OCI-LY7 (cell line): Measurements from ENCODE around the gene LYRM1. TPM values are rescaled to one million over a fixed set of nuclear protein-coding genes. Genes with fewer than 3 reads are reported as not detected.
"Not testable (repeated sequence)": the region's sequence is repeated elsewhere in the genome, so short reads cannot be mapped to it uniquely, and the experiment has no call there.

Experiments
- BruUV-seq: library from RNA; stranded (reverse); fragments of 400-500 nt; replicated peaks from 2 replicates; lab custom pipeline; 2021; lab: Mats Ljungman, UMichigan
- CTCF ChIA-PET: fragments of 300-600 bp; sonication (Branson Sonifier 250); formaldehyde crosslinking; loops from one replicate; lab custom pipeline; 2022; ENCODE audit warnings: antibody characterized with exemption; ENCODE audit not compliant: unreplicated experiment; lab: Charles Lee
- POLR2A ChIA-PET: fragments of 300-600 bp; sonication (Branson Sonifier 250); formaldehyde crosslinking; loops from one replicate; lab custom pipeline; 2022; ENCODE audit warnings: antibody characterized with exemption; lab: Charles Lee
- DNase-seq: peaks from one replicate; pipeline ENCODE4 v3.0.0-alpha.2; 2015; ENCODE audit warnings: low spot score
- H2AFZ ChIP-seq: fragments of 200-600 bp; sonication (generic), shearing (Covaris generic); 2 replicates; pipeline ENCODE4 v1.6.1; 2014; ENCODE audit warnings: mild to moderate bottlenecking, antibody characterized with exemption, low read length, moderate library complexity
- H3K27ac ChIP-seq: fragments of 200-600 bp; sonication (generic); 2 replicates; pipeline ENCODE4 v1.5.1; 2014; ENCODE audit warnings: mixed run types, low read depth, mild to moderate bottlenecking, moderate library complexity, low read length, inconsistent platforms; ENCODE audit not compliant: poor library complexity, severe bottlenecking
- H3K36me3 ChIP-seq: fragments of 200-600 bp; sonication (generic); 2 replicates; pipeline ENCODE4 v1.6.1; 2014; ENCODE audit warnings: mild to moderate bottlenecking, antibody characterized with exemption, low read length, moderate library complexity, mixed read lengths; ENCODE audit not compliant: insufficient read depth
- H3K4me1 ChIP-seq: fragments of 200-600 bp; sonication (generic); 2 replicates; pipeline ENCODE4 v1.5.1; 2014; ENCODE audit warnings: mild to moderate bottlenecking, low read length; ENCODE audit not compliant: insufficient read depth, poor library complexity, severe bottlenecking
- H3K4me2 ChIP-seq: fragments of 200-600 bp; sonication (generic); 2 replicates; pipeline ENCODE4 v1.6.1; 2014; ENCODE audit warnings: mild to moderate bottlenecking, low read length
- H3K4me3 ChIP-seq: fragments of 200-600 bp; sonication (generic); 2 replicates; pipeline ENCODE4 v1.5.1; 2014; ENCODE audit warnings: mild to moderate bottlenecking, low read depth, low read length; ENCODE audit not compliant: poor library complexity, severe bottlenecking
- H3K79me2 ChIP-seq: fragments of 200-600 bp; sonication (generic); 2 replicates; pipeline ENCODE4 v1.6.1; 2016; ENCODE audit warnings: low read depth, mild to moderate bottlenecking, low read length, moderate library complexity, mixed read lengths; ENCODE audit not compliant: insufficient read depth
- H3K9me2 ChIP-seq: fragments of 200-600 bp; sonication (generic); 2 replicates; pipeline ENCODE4 v1.6.1; 2016; ENCODE audit warnings: mild to moderate bottlenecking, low read length, mixed read lengths; ENCODE audit not compliant: insufficient read depth
- H3K9me3 ChIP-seq: fragments of 200-600 bp; sonication (generic); 2 replicates; pipeline ENCODE4 v1.6.1; 2014; ENCODE audit warnings: mild to moderate bottlenecking, mixed run types, low read length, mixed read lengths
- H4K20me1 ChIP-seq: fragments of 200-600 bp; sonication (generic); 2 replicates; pipeline ENCODE4 v1.6.1; 2014; ENCODE audit warnings: mild to moderate bottlenecking, antibody characterized with exemption, low read length, moderate library complexity, mixed read lengths; ENCODE audit not compliant: insufficient read depth
- EZH2phosphoT487 ChIP-seq: fragments of 200-600 bp; sonication (generic); IDR thresholded peaks from 2 replicates; pipeline ENCODE4 v1.6.1; 2018; ENCODE audit warnings: low read depth, borderline replicate concordance, mild to moderate bottlenecking, mixed run types, antibody characterized with exemption, low read length, moderate library complexity, mixed read lengths
- intact Hi-C: fragments of 100-400 bp; cut with micrococcal nuclease; formaldehyde crosslinking; loops from one replicate; pipeline ENCODE4 v1.10.0; 2022; ENCODE audit not compliant: unreplicated experiment
- total RNA-seq, 2 experiments: library from RNA; depleted of rRNA in 1 of 2; stranded (reverse); fragments of >200 nt in 1 of 2; shearing (Covaris generic) in 1 of 2; gene quantifications; 2 replicates each; pipeline ENCODE4 v1.2.3, GENCODE V29; 2014 to 2022
- TF ChIP-seq, protein P1 (sequence below): fragments of 200-600 bp; sonication (generic); conservative IDR thresholded peaks from 2 replicates; pipeline ENCODE4 v1.5.1; 2014; ENCODE audit warnings: mild to moderate bottlenecking, antibody characterized with exemption, low read length, moderate library complexity, mixed read lengths

The LYRM1 gene
- total RNA-seq, 2 experiments from 2014 or later, result 23.3 to 24.0 TPM

DNA sequence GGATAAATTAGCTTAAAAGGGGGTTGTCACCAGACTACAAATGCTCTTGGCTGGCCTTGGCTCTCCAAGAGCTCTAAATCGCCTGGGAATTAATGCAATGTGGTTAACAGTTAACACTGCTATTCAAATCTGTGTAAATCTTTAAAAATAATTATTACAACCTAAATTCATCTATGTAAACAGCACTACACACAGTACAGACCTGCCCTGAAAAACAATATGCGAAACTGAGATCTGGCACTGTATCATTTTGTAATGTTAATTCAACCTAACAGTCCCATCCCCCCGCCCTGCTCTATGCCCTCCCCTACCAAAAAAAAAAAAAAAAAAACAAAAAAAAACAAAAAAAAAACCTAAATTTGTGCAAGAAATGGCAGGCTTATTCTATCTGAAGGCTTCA lies 41.3 kb upstream of the LYRM1 start:
- ChIA-PET CTCF (no interaction called here), POLR2A (no interaction called here)
- no peak overlapping the region for H2AFZ ChIP-seq
- no peaks in the 10 kb centered on the region for H3K79me2 ChIP-seq
- intact Hi-C loops, result no loop called here
- H3K9me2 ChIP-seq, result no peaks in the 10 kb centered on the region
- H3K4me1 ChIP-seq, result no peaks in the 10 kb centered on the region
- no peak overlapping the region for H3K4me3 ChIP-seq
- TF ChIP-seq, protein P1, sequence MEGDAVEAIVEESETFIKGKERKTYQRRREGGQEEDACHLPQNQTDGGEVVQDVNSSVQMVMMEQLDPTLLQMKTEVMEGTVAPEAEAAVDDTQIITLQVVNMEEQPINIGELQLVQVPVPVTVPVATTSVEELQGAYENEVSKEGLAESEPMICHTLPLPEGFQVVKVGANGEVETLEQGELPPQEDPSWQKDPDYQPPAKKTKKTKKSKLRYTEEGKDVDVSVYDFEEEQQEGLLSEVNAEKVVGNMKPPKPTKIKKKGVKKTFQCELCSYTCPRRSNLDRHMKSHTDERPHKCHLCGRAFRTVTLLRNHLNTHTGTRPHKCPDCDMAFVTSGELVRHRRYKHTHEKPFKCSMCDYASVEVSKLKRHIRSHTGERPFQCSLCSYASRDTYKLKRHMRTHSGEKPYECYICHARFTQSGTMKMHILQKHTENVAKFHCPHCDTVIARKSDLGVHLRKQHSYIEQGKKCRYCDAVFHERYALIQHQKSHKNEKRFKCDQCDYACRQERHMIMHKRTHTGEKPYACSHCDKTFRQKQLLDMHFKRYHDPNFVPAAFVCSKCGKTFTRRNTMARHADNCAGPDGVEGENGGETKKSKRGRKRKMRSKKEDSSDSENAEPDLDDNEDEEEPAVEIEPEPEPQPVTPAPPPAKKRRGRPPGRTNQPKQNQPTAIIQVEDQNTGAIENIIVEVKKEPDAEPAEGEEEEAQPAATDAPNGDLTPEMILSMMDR, result no peak
- no peak for TF ChIP-seq EZH2phosphoT487
- DNase-seq, result no peak
- no TSS peak for BruUV-seq
- H3K36me3 ChIP-seq, result peaks cover 14% of the 10 kb centered on the region
- no peaks in the 10 kb centered on the region for H3K9me3 ChIP-seq
- no peak overlapping the region for H3K4me2 ChIP-seq
- H3K27ac ChIP-seq, result no peak overlapping the region
- no peaks in the 10 kb centered on the region for H4K20me1 ChIP-seq

DNA sequence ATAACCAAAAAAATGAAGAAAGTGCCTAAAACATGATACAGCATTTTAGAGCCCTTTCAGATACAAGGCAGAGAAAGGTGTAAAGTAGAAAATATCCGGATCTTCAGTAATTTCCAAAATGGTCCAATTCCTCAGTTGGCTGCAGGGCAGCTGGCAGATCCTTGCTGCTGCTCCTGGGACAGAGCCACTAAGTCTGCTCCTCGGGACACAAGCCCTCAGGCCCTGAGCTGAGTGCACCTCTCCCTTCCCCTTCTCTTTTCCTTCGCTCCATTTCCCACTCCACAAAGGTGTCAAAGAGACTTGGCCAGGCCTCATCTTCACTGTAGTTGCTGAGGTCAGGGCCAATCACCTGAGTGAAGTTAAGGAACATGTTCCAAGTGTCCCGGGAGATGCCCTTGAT lies 40.9 kb upstream of the LYRM1 start:
- TF ChIP-seq EZH2phosphoT487, result no peak
- TF ChIP-seq, protein P1, result no peak
- no peaks in the 10 kb centered on the region for H3K9me2 ChIP-seq
- no peak overlapping the region for H3K4me3 ChIP-seq
- BruUV-seq, result no TSS peak
- no peaks in the 10 kb centered on the region for H3K4me1 ChIP-seq
- no peaks in the 10 kb centered on the region for H3K79me2 ChIP-seq
- ChIA-PET CTCF (no interaction called here), POLR2A (no interaction called here)
- peaks cover 12% of the 10 kb centered on the region; the same call in 1 of the 2 replicates for H3K36me3 ChIP-seq
- no peak overlapping the region for H3K27ac ChIP-seq
- intact Hi-C loops, result no loop called here
- H2AFZ ChIP-seq, result no peak overlapping the region
- no peaks in the 10 kb centered on the region for H3K9me3 ChIP-seq
- H4K20me1 ChIP-seq, result no peaks in the 10 kb centered on the region
- H3K4me2 ChIP-seq, result no peak overlapping the region
- DNase-seq, result no peak

DNA sequence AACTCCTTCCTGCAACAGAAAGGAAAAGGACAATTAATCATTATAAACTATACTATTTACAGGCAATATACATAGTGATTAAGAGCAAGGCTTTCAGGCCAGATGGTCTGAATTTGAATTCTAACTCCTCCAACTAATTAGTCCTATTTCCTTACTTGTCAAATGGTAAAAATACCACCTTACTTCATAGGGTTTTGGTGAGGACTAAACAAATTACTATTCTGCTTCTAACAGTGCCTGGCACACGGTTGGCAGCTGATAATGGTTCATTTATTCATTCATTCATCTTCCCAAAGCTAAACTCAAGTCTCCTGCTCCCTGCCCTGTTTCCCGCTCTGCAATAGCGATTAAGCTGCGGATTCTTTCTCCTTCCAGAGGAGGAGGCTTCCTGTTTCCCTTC lies 40.2 kb upstream of the LYRM1 start:
- intact Hi-C loops, result no loop called here
- H3K9me2 ChIP-seq, result no peaks in the 10 kb centered on the region
- no TSS peak for BruUV-seq

GRCh38 chr16:20860995-20861394 lies 39.6 kb upstream of the LYRM1 start:
- H2AFZ ChIP-seq, H3K4me1 ChIP-seq, H3K9me2 ChIP-seq, POLR2A ChIA-PET, H4K20me1 ChIP-seq, intact Hi-C loops, H3K4me3 ChIP-seq, DNase-seq, H3K27ac ChIP-seq, H3K79me2 ChIP-seq, BruUV-seq, H3K4me2 ChIP-seq, H3K9me3 ChIP-seq, CTCF ChIA-PET: not testable (repeated sequence)
- H3K36me3 ChIP-seq, result peaks cover 12% of the 10 kb centered on the region; the same call in 1 of the 2 replicates

More for the DNA sequence above, 40.2 kb upstream of the LYRM1 start:
- Histone ChIP-seq H4K20me1 (no peaks in the 10 kb centered on the region), H3K4me2 (no peak overlapping the region), H3K79me2 (no peaks in the 10 kb centered on the region), H3K27ac (no peak overlapping the region), H3K9me3 (no peaks in the 10 kb centered on the region), H3K4me3 (no peak overlapping the region), H3K36me3 (peaks cover 12% of the 10 kb centered on the region; the same call in 1 of the 2 replicates), H3K4me1 (no peaks in the 10 kb centered on the region), H2AFZ (no peak overlapping the region)
- POLR2A ChIA-PET, result no interaction called here
- DNase-seq, result no peak
- CTCF ChIA-PET, result no interaction called here
- TF ChIP-seq, protein P1, result no peak
- no peak for TF ChIP-seq EZH2phosphoT487
